Skin epidermis (tissue), 12 donors: ENCODE measurements around the gene DNMT3A.

Experiments used
- H3K27ac ChIP-seq, 21 experiments: fragments of 200-600 bp; sonication (generic) in 11 of 21; one replicate each; pipeline ENCODE4 v1.5.0; 2020; ENCODE audit warnings: mild to moderate bottlenecking in 3 of 21, inconsistent platforms in 2 of 21, moderate library complexity in 2 of 21
- H3K4me3 ChIP-seq, 7 experiments: fragments of 200-600 bp; sonication (generic) in 2 of 7; one replicate each; pipeline ENCODE4 v1.5.0; 2020; ENCODE audit warnings: inconsistent platforms in 2 of 7, mild to moderate bottlenecking in 2 of 7, moderate library complexity in 1 of 7

Gene DNMT3A

GRCh38 chr2:25354116-25354515 lies 12.4 kb upstream of the DNMT3A start:
- no peak overlapping the region for H3K4me3 ChIP-seq
- H3K27ac ChIP-seq, result no peak overlapping the region

DNA sequence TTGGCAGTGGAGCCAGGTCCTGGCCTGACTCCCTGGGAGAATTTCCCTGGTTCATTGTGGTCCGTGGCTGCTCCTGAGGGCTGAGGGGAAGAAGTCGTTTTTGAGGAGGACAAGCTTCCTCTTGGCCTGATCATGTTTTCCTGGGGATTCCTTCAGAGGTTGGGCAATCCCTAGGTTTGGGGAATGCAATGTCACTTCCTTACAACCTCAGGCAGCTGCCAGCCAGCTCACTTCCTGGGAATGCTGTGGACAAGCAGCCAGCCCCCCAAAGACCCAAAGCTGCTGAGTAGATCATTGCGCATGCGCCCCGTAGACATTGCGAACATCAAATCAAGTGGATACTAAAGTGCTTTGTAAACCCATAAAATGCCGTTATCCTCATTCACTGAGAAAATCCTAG lies 7.7 kb upstream of the DNMT3A start:
- no peak overlapping the region for H3K4me3 ChIP-seq
- H3K27ac ChIP-seq, result no peak overlapping the region

DNA sequence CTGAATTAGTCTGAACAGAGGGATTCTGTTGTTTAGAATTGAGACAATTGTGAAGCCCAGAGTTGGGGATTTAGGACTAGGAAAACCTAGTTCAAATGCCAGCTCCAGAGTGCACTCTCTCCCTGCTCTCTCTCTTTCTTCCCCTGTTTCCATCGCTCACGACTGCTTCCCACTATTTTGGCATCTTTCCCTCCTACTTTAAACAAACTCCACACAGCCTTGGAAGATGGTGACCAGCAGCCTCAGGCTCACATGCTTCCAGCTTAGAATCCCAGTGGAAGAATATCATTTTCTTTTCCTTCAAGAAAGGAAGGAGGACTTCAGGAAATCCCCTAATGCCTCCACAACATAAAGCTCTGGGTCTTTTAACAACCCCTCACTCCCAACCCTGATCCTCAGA lies 6.1 kb upstream of the DNMT3A start:
- Histone ChIP-seq H3K4me3 (no peak overlapping the region), H3K27ac (no peak overlapping the region)

DNA sequence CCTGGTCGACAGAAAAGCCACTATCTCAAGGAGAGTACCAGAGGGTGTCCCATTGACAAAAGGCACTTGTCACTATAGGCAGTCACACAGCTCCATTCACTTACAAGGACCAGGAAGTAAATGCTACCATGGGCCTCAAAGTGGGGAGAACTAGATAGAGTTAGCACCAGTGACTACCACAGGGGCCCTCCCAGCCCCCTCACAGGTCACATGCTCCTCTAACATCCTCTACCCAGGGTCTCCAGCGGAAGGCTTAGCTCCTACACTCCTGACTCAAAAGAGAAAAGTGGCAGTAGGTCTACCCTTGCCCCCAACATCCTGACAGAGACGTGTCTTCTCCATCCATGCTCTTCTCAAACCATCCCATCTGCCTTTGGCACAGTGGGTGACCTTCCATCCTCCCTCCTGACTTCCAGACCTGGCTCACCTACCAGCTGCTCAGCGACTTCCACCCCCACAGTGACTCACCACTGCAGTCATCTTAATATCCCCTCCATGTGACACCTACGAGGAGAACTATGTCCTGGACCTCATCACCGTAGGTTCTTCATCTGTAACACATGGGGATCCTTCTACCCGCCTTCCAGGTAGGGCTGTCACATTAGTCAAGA lies 5.6 kb upstream of the DNMT3A start:
- Histone ChIP-seq H3K4me3 (no peak overlapping the region), H3K27ac (no peak overlapping the region)

DNA sequence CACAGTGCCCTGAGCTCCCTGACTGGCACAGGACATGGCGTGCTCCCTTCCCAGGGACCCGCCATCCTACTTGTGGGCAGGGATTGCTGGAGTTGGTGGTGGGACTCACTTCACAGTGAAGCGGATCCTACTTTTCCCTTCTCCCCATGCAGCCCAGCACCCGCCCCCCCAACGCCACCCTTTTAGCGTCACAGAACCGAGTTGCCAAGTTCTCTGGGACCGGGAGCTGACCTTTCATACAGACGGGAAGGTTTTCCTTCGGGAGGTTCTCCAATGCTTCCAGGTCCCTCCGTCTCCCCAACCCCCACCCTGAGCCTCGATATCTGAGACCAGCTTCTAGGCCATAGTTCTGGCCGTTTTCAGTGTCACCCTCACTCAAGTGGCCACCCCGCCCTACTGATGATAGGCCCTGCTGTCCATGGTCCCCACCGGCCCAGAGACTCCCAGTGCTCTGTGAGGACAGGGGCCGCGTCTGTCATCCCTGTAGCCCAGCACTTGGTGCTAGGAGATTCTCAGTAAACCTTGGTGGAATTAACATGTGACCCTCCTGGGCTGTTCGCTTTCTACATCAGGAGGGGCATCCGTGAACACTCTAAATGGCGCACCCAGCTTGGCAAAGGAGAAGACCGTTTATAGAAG lies 1.6 kb upstream of the DNMT3A start:
- Histone ChIP-seq H3K4me3 (no peak overlapping the region), H3K27ac (no peak overlapping the region)

- Histone ChIP-seq H3K4me3 (peak overlapping the region; percentile 61 to 74 (median 70)), H3K27ac (peak overlapping the region in 20 of 21 experiments; percentile 41 to 88 (median 70))
Measured at GRCh38 chr2:25342372-25343186, 854 bp upstream of the DNMT3A start.

DNA sequence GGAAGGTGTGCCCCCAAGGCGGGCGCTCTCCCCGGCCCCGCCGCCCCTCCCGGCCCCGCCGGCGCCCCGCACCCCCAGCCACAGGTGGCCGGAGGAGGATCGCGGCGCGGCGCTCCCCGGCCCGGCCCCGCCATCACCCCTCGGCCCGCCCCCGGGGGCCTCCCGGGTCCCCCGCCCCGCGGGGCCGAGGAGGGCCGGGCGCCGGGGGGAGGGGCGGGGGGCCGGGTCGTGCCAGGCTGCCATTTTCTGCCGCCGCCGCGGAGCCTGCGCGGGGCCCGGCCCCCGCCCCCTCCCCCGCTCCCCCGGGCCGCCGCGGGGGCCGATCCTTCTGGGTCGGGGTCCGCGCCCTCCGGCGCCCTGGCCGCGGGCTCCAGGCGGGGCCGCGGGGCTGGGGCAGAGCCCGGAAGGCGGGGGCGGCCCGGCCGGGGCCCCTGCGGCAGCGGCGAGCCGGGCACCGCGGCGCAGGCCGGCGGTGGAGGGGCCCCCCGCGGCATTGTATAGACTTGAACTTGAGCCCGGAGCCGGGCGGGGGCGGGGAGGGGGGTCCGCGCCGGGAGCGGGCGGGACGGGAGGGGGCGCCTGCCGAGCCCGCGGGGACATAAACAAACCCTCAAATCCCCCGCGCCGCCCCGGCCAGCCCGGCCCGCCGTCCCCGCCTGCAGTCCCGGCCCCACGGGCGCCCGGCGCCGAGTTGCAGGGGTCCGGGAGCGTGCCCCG lies 556 bp downstream of the DNMT3A start:
- Histone ChIP-seq H3K27ac (peak overlapping the region in 17 of 21 experiments; percentile 48 to 87 (median 75)), H3K4me3 (peak overlapping the region; percentile 40 to 74 (median 69))

GRCh38 chr2:25340181-25340921 lies 1.4 kb downstream of the DNMT3A start:
- H3K27ac ChIP-seq, result peak overlapping the region in 18 of 21 experiments; percentile 9 to 77 (median 66)
- H3K4me3 ChIP-seq, result peak overlapping the region; percentile 40 to 74 (median 69)

- peak overlapping the region in 13 of 21 experiments; percentile 23 to 77 (median 70) for H3K27ac ChIP-seq
- H3K4me3 ChIP-seq, result peak overlapping the region in 5 of 7 experiments; percentile 44 to 74 (median 70)
Measured at GRCh38 chr2:25339791-25340180, 1.9 kb downstream of the DNMT3A start.

- Histone ChIP-seq H3K27ac (peak overlapping the region in 2 of 21 experiments; percentile 70 to 71), H3K4me3 (no peak overlapping the region)
Measured at GRCh38 chr2:25339211-25339674, 2.5 kb downstream of the DNMT3A start.

DNA sequence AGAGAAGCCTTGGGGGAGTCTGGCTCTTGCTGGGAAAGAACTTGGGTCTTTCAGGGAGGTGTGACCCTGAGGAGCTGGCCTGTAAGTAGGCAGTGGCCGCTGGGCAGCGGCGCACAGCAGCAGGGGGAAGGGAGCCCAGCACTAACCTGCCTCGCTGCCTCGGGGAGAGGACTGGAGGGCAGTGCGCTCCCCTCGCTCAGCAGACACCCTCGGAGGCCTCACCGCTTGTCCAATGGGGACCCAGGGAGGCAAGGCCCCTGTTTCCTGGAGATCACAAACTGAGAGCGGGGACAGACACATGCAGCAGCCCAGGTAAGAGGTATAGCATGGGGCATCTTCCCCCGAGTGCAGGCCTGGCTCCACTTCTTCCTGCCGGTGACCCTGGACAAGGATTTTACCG lies 3.3 kb downstream of the DNMT3A start:
- H3K4me3 ChIP-seq, result no peak overlapping the region
- no peak overlapping the region for H3K27ac ChIP-seq

DNA sequence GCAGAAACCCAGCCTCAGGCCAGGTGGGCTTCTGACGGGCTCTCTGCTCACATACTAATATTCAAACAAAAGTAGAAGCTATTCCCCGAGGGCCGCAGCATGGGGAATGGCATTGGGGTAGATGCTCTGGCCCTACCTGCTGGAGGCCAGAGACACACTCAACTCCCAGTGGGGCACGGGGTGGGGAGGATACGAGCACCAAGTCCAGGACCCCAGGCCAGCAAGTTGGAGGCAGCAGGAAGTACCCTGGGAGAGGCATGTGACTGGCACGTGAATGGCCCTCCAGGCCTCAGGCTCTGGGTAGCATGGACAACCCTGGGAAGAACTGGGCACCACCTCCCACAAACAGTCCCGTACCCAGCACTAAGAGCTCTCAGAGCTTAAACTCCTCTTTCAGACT lies 3.8 kb downstream of the DNMT3A start:
- Histone ChIP-seq H3K27ac (peak overlapping the region in 1 of 21 experiments; percentile 14), H3K4me3 (no peak overlapping the region)

GRCh38 chr2:25337276-25337675 lies 4.4 kb downstream of the DNMT3A start:
- no peak overlapping the region for H3K4me3 ChIP-seq
- H3K27ac ChIP-seq, result peak overlapping the region in 2 of 21 experiments; percentile 14

GRCh38 chr2:25336383-25336841 lies 5.3 kb downstream of the DNMT3A start:
- peak overlapping the region in 1 of 21 experiments; percentile 18 for H3K27ac ChIP-seq
- no peak overlapping the region for H3K4me3 ChIP-seq

DNA sequence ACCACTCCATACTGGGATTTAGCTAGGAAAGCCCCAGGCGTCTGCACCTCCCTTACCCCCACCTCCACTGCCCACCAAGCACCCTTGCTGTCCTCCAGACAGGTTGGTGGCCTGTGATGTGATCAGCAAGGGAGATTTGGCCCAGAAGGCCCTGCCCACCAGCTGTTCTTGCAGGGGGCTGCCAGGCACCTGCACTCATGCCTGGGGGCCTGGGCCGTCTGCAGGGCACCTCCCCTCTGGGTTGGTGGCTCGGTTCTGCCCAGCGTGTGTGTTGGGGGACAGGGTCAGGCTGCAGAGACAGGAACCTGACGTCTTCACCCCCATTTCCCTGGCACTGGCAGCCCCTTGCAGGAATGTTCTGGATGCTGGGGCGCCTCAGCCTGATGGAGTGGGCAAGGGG lies 5.8 kb downstream of the DNMT3A start:
- Histone ChIP-seq H3K4me3 (no peak overlapping the region), H3K27ac (peak overlapping the region in 1 of 21 experiments; percentile 28)

DNA sequence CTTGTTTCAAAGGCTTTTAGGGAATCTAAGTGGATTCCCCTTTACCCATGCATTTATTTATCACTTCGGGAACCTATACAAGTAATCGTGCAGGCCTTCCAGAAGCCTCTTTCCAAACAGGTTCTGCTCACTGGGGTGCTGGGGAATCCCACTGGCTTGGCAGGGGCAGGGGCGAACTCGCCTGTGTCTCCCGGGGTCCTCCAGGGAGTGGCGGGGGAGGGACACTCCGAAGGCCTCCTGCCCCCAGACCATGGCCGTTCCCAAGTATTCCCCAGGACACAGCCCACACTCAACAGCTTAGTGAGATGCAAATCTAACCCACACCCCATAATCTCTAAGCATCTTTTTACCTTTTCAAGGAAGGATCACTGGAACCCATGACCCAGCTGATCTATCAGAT lies 6.5 kb downstream of the DNMT3A start:
- Histone ChIP-seq H3K27ac (peak overlapping the region in 1 of 21 experiments; percentile 28), H3K4me3 (no peak overlapping the region)

DNA sequence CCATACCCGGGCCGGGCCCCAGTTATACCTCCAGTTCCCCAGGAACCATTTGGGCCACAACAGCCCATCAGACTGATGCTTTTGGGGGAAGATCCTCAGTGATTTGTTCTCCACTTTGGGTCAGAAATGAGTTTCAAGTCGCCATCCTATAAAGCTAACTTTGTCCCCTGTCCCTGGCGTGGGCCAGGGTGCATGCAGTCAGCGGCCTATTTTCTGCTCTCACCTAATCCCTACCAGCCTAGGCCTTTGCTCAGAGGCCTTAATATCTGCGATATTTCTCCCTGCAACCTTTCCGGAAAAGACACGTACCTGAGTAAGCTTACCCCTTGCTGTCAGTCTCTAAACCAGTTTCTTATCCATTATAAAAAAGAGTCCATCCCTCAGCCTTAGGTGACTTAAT lies 7.2 kb downstream of the DNMT3A start:
- Histone ChIP-seq H3K27ac (no peak overlapping the region), H3K4me3 (no peak overlapping the region)

DNA sequence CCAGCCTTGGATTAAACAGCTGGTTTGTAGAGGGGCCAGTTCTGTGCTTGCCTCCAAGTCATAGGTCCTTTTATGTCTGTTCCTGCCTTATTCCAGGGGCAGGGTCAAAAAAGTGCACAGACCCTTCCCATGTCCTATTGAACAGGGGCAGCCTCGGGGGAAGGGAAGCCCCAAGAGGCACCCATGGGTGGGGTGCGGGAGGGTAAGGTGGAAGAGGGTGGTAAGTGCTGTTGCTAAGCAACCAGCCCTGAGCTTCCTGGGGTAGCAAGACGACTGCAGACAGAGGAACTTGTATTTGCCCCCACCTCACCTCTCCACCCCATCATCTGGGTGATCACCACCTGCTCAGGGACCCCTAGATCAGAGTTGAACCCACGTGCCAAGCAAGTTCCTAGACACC lies 7.7 kb downstream of the DNMT3A start:
- Histone ChIP-seq H3K4me3 (no peak overlapping the region), H3K27ac (no peak overlapping the region)

GRCh38 chr2:25332571-25332970 lies 9.2 kb downstream of the DNMT3A start:
- H3K27ac ChIP-seq, result no peak overlapping the region

More at GRCh38 chr2:25332571-25332970, 9.2 kb downstream of the DNMT3A start:
- H3K4me3 ChIP-seq, result no peak overlapping the region
